Loucy (cell line): Measurements from ENCODE around the gene NACA.

Experiments used
- H2AFZ ChIP-seq: fragments of 200-600 bp; sonication (generic); 2 replicates; pipeline ENCODE4 v1.6.0; 2016; ENCODE audit warnings: antibody characterized with exemption, mild to moderate bottlenecking, low read length, moderate library complexity
- H3F3A ChIP-seq: fragments of 200-600 bp; 2 replicates; pipeline ENCODE4 v1.6.0; 2016; ENCODE audit warnings: antibody characterized with exemption, low read depth, mild to moderate bottlenecking
- H3K27me3 ChIP-seq: fragments of 200-600 bp; sonication (generic); 2 replicates; pipeline ENCODE4 v1.6.1; 2014; ENCODE audit warnings: low read length, mild to moderate bottlenecking; ENCODE audit not compliant: insufficient read depth, poor library complexity, severe bottlenecking
- H3K36me3 ChIP-seq: fragments of 200-600 bp; sonication (generic); 2 replicates; pipeline ENCODE4 v1.6.1; 2016; ENCODE audit warnings: low read length; ENCODE audit not compliant: insufficient read depth
- H3K4me1 ChIP-seq: fragments of 200-600 bp; sonication (generic); 2 replicates; pipeline ENCODE4 v1.5.1; 2014; ENCODE audit warnings: low read length, mild to moderate bottlenecking; ENCODE audit not compliant: insufficient read depth, poor library complexity, severe bottlenecking
- H3K4me2 ChIP-seq: fragments of 200-600 bp; sonication (generic); 2 replicates; pipeline ENCODE4 v1.6.0; 2014; ENCODE audit warnings: antibody characterized with exemption, low read length, low read depth, mild to moderate bottlenecking; ENCODE audit not compliant: poor library complexity, severe bottlenecking
- H3K4me3 ChIP-seq: fragments of 200-600 bp; sonication (generic); 2 replicates; pipeline ENCODE4 v1.5.1; 2014; ENCODE audit warnings: low read length, mild to moderate bottlenecking, mixed read lengths; ENCODE audit not compliant: poor library complexity, severe bottlenecking
- H3K79me2 ChIP-seq: fragments of 200-600 bp; sonication (generic); 2 replicates; pipeline ENCODE4 v1.6.1; 2014; ENCODE audit warnings: low read length; ENCODE audit not compliant: insufficient read depth
- H3K9ac ChIP-seq: fragments of 200-600 bp; sonication (generic); 2 replicates; pipeline ENCODE4 v1.6.0; 2014; ENCODE audit warnings: mild to moderate bottlenecking, low read depth, low read length, moderate library complexity; ENCODE audit not compliant: poor library complexity, severe bottlenecking
- H3K9me2 ChIP-seq: fragments of 200-600 bp; sonication (generic); replicated peaks from 2 replicates; pipeline ENCODE4 v1.6.1; 2016; ENCODE audit warnings: low read depth, low read length, mixed read lengths
- H3K9me3 ChIP-seq: fragments of 200-600 bp; sonication (generic); 2 replicates; pipeline ENCODE4 v1.6.1; 2014; ENCODE audit warnings: mild to moderate bottlenecking, antibody characterized with exemption, low read length, low read depth; ENCODE audit not compliant: insufficient read depth
- H4K20me1 ChIP-seq: fragments of 200-600 bp; sonication (generic); 2 replicates; pipeline ENCODE4 v1.6.0; 2014; ENCODE audit warnings: antibody characterized with exemption, low read length, mild to moderate bottlenecking; ENCODE audit not compliant: insufficient read depth, poor library complexity, severe bottlenecking
- EZH2phosphoT487 ChIP-seq: fragments of 200-600 bp; IDR thresholded peaks from 2 replicates; pipeline ENCODE4 v1.6.1; 2018; ENCODE audit warnings: antibody characterized with exemption, mild to moderate bottlenecking, moderate library complexity, borderline replicate concordance
- TF ChIP-seq, protein P1 (sequence below): fragments of 200-600 bp; sonication (generic); conservative IDR thresholded peaks from 2 replicates; pipeline ENCODE4 v1.5.1; 2014; ENCODE audit warnings: mild to moderate bottlenecking, antibody characterized with exemption, low read length

The NACA gene

DNA sequence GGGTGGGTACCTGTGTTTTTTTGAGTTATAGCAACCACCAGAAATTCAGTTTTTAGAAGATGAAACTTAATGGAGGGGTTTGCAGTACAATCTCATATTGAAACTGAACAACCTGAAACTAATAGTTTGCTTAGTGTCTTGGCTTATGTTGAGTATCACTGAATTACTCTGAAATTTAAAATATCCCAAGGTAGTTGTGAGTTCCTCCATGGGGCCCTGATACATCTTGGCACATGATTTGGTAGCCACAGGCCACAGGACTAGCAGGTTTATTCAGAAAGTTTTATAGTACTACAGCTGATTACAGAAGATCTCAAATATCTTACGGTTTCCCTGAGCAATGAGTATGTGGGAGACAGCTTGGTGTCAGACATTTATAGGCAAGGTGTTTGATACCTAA lies 47.4 kb downstream of the NACA start:
- H3K4me1 ChIP-seq, result peaks cover 11% of the 10 kb centered on the region
- H2AFZ ChIP-seq, result no peak overlapping the region
- H3K9ac ChIP-seq, result no peak overlapping the region
- H3F3A ChIP-seq, result peaks cover 2% of the 10 kb centered on the region
- H3K27me3 ChIP-seq, result no peaks in the 10 kb centered on the region
- H3K4me2 ChIP-seq, result no peak overlapping the region
- no peaks in the 10 kb centered on the region for H3K9me3 ChIP-seq
- no peak overlapping the region for H3K4me3 ChIP-seq
- TF ChIP-seq, protein P1, sequence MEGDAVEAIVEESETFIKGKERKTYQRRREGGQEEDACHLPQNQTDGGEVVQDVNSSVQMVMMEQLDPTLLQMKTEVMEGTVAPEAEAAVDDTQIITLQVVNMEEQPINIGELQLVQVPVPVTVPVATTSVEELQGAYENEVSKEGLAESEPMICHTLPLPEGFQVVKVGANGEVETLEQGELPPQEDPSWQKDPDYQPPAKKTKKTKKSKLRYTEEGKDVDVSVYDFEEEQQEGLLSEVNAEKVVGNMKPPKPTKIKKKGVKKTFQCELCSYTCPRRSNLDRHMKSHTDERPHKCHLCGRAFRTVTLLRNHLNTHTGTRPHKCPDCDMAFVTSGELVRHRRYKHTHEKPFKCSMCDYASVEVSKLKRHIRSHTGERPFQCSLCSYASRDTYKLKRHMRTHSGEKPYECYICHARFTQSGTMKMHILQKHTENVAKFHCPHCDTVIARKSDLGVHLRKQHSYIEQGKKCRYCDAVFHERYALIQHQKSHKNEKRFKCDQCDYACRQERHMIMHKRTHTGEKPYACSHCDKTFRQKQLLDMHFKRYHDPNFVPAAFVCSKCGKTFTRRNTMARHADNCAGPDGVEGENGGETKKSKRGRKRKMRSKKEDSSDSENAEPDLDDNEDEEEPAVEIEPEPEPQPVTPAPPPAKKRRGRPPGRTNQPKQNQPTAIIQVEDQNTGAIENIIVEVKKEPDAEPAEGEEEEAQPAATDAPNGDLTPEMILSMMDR, result no peak
- no peak for TF ChIP-seq EZH2phosphoT487
- peaks cover 100% of the 10 kb centered on the region for H3K79me2 ChIP-seq
- no peaks in the 10 kb centered on the region for H3K9me2 ChIP-seq
- H4K20me1 ChIP-seq, result peaks cover 91% of the 10 kb centered on the region
- peaks cover 38% of the 10 kb centered on the region; the same call in 1 of the 2 replicates for H3K36me3 ChIP-seq

DNA sequence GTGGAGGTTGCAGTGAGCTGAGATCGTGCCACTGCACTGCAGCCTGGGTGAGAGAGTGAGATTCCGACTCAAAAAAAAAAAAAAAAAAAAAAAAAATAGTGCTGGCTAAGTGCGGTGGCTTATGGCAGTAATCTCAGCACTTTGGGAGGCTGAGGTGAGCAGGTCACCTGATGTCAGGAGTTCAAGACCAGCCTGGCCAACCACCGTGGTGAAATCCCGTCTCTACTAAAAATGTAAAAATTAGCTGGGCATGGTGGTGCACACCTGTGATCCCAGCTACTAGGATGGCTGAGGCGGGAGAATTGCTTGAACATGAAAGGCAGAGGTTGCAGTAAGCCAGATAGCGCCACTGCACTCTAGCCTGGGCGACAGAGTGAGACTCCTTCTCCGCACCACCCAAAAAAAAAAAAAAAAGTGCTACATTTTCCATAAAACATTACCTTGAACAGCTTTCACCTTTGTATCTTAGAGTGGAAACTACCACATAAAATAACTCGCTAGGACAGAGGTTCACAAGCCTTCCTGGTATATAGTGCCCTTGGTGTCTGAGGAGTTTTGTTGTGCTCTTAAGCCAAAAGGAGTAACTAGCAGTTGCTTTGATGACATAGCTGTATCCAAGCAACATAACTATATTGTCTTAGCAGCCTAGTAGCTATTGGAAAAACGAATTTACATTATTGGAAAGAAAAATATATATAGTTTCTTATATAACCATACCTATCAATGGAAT lies 48.1 kb downstream of the NACA start:
- TF ChIP-seq, protein P1, result no peak
- TF ChIP-seq EZH2phosphoT487, result no peak
- no peaks in the 10 kb centered on the region for H3K9me3 ChIP-seq
- no peak overlapping the region for H3K4me2 ChIP-seq
- H2AFZ ChIP-seq, result no peak overlapping the region
- H3K36me3 ChIP-seq, result peaks cover 44% of the 10 kb centered on the region; the same call in 1 of the 2 replicates
- peaks cover 7% of the 10 kb centered on the region for H3K4me1 ChIP-seq
- peaks cover 91% of the 10 kb centered on the region for H4K20me1 ChIP-seq
- H3K9ac ChIP-seq, result no peak overlapping the region
- H3K27me3 ChIP-seq, result no peaks in the 10 kb centered on the region
- H3F3A ChIP-seq, result peaks cover 2% of the 10 kb centered on the region
- no peaks in the 10 kb centered on the region for H3K9me2 ChIP-seq
- peaks cover 100% of the 10 kb centered on the region for H3K79me2 ChIP-seq
- H3K4me3 ChIP-seq, result no peak overlapping the region

DNA sequence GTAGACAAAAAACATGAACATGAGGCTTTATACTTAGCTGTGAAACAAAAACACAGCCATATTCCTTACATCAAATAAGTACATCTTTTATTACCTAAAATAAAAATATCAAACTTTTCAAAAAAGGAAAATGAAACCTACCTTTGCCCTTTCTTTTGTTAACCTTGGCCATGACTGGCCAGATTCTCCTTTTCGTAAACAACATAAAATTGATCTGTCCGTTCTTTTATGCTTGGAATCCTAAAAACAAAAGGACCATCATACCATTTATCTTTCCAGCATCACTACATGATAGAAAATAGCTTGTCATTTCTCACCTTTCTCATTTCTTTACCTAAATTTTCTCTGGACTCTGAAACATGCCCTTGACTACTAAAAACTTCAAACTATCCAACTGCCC lies 53.5 kb downstream of the NACA start:
- H3K9me2 ChIP-seq, result no peaks in the 10 kb centered on the region
- H3K4me3 ChIP-seq, result no peak overlapping the region
- TF ChIP-seq, protein P1, result no peak
- no peak for TF ChIP-seq EZH2phosphoT487
- no peak overlapping the region for H2AFZ ChIP-seq
- no peak overlapping the region for H3K9ac ChIP-seq
- peaks cover 67% of the 10 kb centered on the region for H4K20me1 ChIP-seq
- peaks cover 70% of the 10 kb centered on the region for H3K36me3 ChIP-seq
- H3K27me3 ChIP-seq, result no peaks in the 10 kb centered on the region
- H3K79me2 ChIP-seq, result peaks cover 92% of the 10 kb centered on the region
- H3K9me3 ChIP-seq, result no peaks in the 10 kb centered on the region
- no peaks in the 10 kb centered on the region for H3F3A ChIP-seq
- no peak overlapping the region for H3K4me2 ChIP-seq
- no peaks in the 10 kb centered on the region for H3K4me1 ChIP-seq
